ENCODE data around the gene INPP5A. TPM values are rescaled to one million over a fixed set of nuclear protein-coding genes. Genes with fewer than 3 reads are reported as not detected.

Gene INPP5A
- total and polyA plus RNA-seq, 9 of the 15 experiments (the other 6 are each of a cell fraction or from before 2014, with no cell fraction given), result 0.66 to 11.6 (median 7.7) TPM

DNA sequence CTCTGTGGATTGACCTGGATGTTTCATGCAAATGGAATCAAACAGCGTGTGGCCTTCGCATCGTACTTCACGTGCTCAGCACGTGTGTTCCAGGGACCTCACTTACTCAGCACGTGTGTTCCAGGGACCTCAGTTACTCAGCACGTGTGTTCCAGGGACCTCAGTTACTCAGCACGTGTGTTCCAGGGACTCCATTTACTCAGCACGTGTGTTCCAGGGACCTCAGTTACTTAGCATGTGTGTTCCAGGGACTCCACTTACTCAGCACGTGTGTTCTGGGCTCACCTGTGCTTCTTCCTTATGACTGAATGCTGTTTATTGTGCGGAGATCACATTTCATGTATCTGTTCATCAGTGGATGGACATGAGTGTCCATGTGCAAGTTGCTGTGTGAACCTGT is 22.0 kb downstream of the INPP5A start:
- CTCF ChIA-PET (ENCODE audit: low intra/inter-chr PET ratio), result no interaction called here
- TF ChIP-seq, protein P1, sequence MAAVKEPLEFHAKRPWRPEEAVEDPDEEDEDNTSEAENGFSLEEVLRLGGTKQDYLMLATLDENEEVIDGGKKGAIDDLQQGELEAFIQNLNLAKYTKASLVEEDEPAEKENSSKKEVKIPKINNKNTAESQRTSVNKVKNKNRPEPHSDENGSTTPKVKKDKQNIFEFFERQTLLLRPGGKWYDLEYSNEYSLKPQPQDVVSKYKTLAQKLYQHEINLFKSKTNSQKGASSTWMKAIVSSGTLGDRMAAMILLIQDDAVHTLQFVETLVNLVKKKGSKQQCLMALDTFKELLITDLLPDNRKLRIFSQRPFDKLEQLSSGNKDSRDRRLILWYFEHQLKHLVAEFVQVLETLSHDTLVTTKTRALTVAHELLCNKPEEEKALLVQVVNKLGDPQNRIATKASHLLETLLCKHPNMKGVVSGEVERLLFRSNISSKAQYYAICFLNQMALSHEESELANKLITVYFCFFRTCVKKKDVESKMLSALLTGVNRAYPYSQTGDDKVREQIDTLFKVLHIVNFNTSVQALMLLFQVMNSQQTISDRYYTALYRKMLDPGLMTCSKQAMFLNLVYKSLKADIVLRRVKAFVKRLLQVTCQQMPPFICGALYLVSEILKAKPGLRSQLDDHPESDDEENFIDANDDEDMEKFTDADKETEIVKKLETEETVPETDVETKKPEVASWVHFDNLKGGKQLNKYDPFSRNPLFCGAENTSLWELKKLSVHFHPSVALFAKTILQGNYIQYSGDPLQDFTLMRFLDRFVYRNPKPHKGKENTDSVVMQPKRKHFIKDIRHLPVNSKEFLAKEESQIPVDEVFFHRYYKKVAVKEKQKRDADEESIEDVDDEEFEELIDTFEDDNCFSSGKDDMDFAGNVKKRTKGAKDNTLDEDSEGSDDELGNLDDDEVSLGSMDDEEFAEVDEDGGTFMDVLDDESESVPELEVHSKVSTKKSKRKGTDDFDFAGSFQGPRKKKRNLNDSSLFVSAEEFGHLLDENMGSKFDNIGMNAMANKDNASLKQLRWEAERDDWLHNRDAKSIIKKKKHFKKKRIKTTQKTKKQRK (IDR thresholded peaks at IDR 0.05; ENCODE audit: borderline replicate concordance, low read depth, low read length), result no peak
- TF ChIP-seq, protein P2, sequence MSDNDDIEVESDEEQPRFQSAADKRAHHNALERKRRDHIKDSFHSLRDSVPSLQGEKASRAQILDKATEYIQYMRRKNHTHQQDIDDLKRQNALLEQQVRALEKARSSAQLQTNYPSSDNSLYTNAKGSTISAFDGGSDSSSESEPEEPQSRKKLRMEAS (CRISPR knock-in tag; IDR thresholded peaks at IDR 0.05), result peak; percentile 84
- TF ChIP-seq, protein P3, sequence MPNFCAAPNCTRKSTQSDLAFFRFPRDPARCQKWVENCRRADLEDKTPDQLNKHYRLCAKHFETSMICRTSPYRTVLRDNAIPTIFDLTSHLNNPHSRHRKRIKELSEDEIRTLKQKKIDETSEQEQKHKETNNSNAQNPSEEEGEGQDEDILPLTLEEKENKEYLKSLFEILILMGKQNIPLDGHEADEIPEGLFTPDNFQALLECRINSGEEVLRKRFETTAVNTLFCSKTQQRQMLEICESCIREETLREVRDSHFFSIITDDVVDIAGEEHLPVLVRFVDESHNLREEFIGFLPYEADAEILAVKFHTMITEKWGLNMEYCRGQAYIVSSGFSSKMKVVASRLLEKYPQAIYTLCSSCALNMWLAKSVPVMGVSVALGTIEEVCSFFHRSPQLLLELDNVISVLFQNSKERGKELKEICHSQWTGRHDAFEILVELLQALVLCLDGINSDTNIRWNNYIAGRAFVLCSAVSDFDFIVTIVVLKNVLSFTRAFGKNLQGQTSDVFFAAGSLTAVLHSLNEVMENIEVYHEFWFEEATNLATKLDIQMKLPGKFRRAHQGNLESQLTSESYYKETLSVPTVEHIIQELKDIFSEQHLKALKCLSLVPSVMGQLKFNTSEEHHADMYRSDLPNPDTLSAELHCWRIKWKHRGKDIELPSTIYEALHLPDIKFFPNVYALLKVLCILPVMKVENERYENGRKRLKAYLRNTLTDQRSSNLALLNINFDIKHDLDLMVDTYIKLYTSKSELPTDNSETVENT (CRISPR knock-in tag; IDR thresholded peaks at IDR 0.05), result no peak
- TF ChIP-seq KAT8 (IDR thresholded peaks at IDR 0.05; ENCODE audit: low read depth) (no peak), FOXP1 (CRISPR knock-in tag; IDR thresholded peaks at IDR 0.05) (0 out of 2 replicates have a peak, but pooled peaks have one; percentile 25)

More for the DNA sequence above, 22.0 kb downstream of the INPP5A start:
- Histone ChIP-seq H3K36me3 (ENCODE audit: control insufficient read depth, insufficient read depth, low read length) (peaks cover 4% of the 10 kb centered on the region; the same call in 1 of the 3 replicates), H3K9me1 (ENCODE audit: control insufficient read depth, insufficient read depth, low read length) (peaks cover 4% of the 10 kb centered on the region), H3K27me3 (ENCODE audit: control insufficient read depth in 2 of 2, insufficient read depth in 2 of 2, low read length in 2 of 2) (no peaks in the 10 kb centered on the region), H3K4me3 (no peak overlapping the region), H3K4me2 (ENCODE audit: insufficient read depth, low read length) (peak overlapping the region; percentile 52; the same call in 1 of the 2 replicates), H3K27ac (ENCODE audit: extremely low read depth, low read depth, low read length) (peak overlapping the region; percentile 23; the same call in 2 of the 3 replicates), H3K4me1 (replicated peaks in 1 of 2; ENCODE audit: control insufficient read depth in 2 of 2, insufficient read depth in 2 of 2, low read length in 2 of 2) (peaks cover 24 to 53% of the 10 kb centered on the region in 2 experiments; a peak in 4 of 5 replicates), H3K9ac (ENCODE audit: insufficient read depth in 1 of 2, low read depth in 2 of 2, low read length in 2 of 2) (no peak overlapping the region; a peak in 1 of 4 replicates), H4K20me1 (replicated peaks; ENCODE audit: control insufficient read depth, insufficient read depth, low read length) (no peaks in the 10 kb centered on the region), H3K79me2 (ENCODE audit: control insufficient read depth, insufficient read depth, low read length) (peaks cover 54% of the 10 kb centered on the region), H2AFZ (ENCODE audit: low read depth, low read length) (0 out of 2 replicates have a peak overlapping the region, but pooled peaks have one; percentile 63), H3K9me3 (replicated peaks; ENCODE audit: control insufficient read depth, insufficient read depth, low read depth, low read length) (no peaks in the 10 kb centered on the region)
- FAIRE-seq, result peak; percentile 48
- intact Hi-C loops (cut with micrococcal nuclease) (no loop called here), in situ Hi-C loops (cut with MboI) (no loop called here)
- BruUV-seq (replicated peaks), result no TSS peak
- WGBS (ENCODE audit: insufficient coverage, low coverage, missing lambda C conversion rate), result 75% methylated on average over 10 of the region's 11 CpGs
- no peak for DNase-seq (ENCODE audit: extremely low read depth in 1 of 4, low spot score in 3 of 4)
- POLR2A ChIA-PET, result interaction anchor here (0.8 to 1.1 kb wide), 2 partner anchors 8 to 12 kb away, joined by 4 to 6 read pairs; no protein-coding TSS in a partner anchor
- no peak for ATAC-seq

Data from K562 (cell line).